Mesothelial cell of epicardium (in vitro differentiated cells): ENCODE data around the gene FOXL1. TPM values are rescaled to one million over a fixed set of nuclear protein-coding genes. Genes with fewer than 3 reads are reported as not detected.

Experiments used
- DNase-seq, 2 experiments: peaks; one replicate each; pipeline ENCODE4 v3.0.0; 2021; ENCODE audit warnings: low spot score in 2 of 2; ENCODE audit not compliant: unreplicated experiment in 2 of 2
- H3K27ac Mint-ChIP-seq: 2 replicates; pipeline ENCODE4 v1.8.0; 2021; ENCODE audit warnings: mixed read lengths
- H3K27me3 Mint-ChIP-seq: 2 replicates; pipeline ENCODE4 v1.8.0; 2021; ENCODE audit warnings: low read depth, mixed read lengths
- H3K36me3 Mint-ChIP-seq: 2 replicates; pipeline ENCODE4 v1.8.0; 2021; ENCODE audit warnings: mixed read lengths
- H3K4me1 Mint-ChIP-seq: 2 replicates; pipeline ENCODE4 v1.8.0; 2021; ENCODE audit warnings: mixed read lengths
- H3K4me3 Mint-ChIP-seq: 2 replicates; pipeline ENCODE4 v1.8.0; 2021; ENCODE audit warnings: mild to moderate bottlenecking, moderate library complexity, mixed read lengths
- H3K9me3 Mint-ChIP-seq: 2 replicates; pipeline ENCODE4 v1.8.0; 2021; ENCODE audit warnings: mixed read lengths
- total RNA-seq: library from RNA; stranded (reverse); gene quantifications from 3 replicates; pipeline ENCODE4 v1.2.1, GENCODE V29; 2021
- TF ChIP-seq, protein P1 (sequence below): fragments of 200-600 bp; sonication (generic); IDR thresholded peaks from one replicate; pipeline ENCODE4 v1.5.0; 2021; ENCODE audit warnings: antibody characterized with exemption; ENCODE audit not compliant: unreplicated experiment

The FOXL1 gene
- total RNA-seq, 1 donor from 2014 or later: 2.5 TPM

DNA sequence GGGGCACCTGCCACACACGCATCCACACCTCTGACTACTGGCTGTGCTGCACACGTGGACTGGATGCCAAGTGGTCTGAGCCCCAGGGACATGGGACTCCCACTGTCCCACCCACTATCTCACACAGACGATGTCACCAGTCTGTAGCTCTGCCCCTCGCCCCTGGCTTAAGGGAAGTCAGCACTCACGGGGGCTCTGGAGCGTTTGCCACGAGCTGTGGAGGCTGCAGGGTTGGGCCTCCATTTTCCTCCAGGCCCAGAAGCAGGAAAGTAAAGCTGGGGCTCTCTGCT lies 45.9 kb upstream of the FOXL1 start:
- H3K9me3 Mint-ChIP-seq: no peaks in the 10 kb centered on the region
- TF ChIP-seq, protein P1, sequence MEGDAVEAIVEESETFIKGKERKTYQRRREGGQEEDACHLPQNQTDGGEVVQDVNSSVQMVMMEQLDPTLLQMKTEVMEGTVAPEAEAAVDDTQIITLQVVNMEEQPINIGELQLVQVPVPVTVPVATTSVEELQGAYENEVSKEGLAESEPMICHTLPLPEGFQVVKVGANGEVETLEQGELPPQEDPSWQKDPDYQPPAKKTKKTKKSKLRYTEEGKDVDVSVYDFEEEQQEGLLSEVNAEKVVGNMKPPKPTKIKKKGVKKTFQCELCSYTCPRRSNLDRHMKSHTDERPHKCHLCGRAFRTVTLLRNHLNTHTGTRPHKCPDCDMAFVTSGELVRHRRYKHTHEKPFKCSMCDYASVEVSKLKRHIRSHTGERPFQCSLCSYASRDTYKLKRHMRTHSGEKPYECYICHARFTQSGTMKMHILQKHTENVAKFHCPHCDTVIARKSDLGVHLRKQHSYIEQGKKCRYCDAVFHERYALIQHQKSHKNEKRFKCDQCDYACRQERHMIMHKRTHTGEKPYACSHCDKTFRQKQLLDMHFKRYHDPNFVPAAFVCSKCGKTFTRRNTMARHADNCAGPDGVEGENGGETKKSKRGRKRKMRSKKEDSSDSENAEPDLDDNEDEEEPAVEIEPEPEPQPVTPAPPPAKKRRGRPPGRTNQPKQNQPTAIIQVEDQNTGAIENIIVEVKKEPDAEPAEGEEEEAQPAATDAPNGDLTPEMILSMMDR: no peak
- H3K27me3 Mint-ChIP-seq: peaks cover 39% of the 10 kb centered on the region
- H3K4me3 Mint-ChIP-seq: no peak overlapping the region
- H3K36me3 Mint-ChIP-seq: peaks cover 6% of the 10 kb centered on the region
- no peak overlapping the region for H3K27ac Mint-ChIP-seq
- no peak for DNase-seq
- no peaks in the 10 kb centered on the region for H3K4me1 Mint-ChIP-seq

- H3K36me3 Mint-ChIP-seq: peaks cover 5% of the 10 kb centered on the region
Observed at GRCh38 chr16:86533076-86533475, 45.3 kb upstream of the FOXL1 start.

GRCh38 chr16:86533767-86534351 lies 44.5 kb upstream of the FOXL1 start:
- Mint-ChIP-seq H3K4me3 (no peak overlapping the region), H3K27ac (no peak overlapping the region), H3K36me3 (peaks cover 5% of the 10 kb centered on the region), H3K9me3 (no peaks in the 10 kb centered on the region), H3K27me3 (peaks cover 31% of the 10 kb centered on the region), H3K4me1 (no peaks in the 10 kb centered on the region)
- no peak for DNase-seq
- TF ChIP-seq, protein P1: no peak

More at GRCh38 chr16:86533076-86533475, 45.3 kb upstream of the FOXL1 start:
- Mint-ChIP-seq H3K4me1 (no peaks in the 10 kb centered on the region), H3K27me3 (peaks cover 36% of the 10 kb centered on the region), H3K9me3 (no peaks in the 10 kb centered on the region), H3K27ac (no peak overlapping the region), H3K4me3 (no peak overlapping the region)
- TF ChIP-seq, protein P1: no peak
- no peak for DNase-seq

GRCh38 chr16:86534779-86535615 lies 43.4 kb upstream of the FOXL1 start:
- Mint-ChIP-seq H3K9me3 (no peaks in the 10 kb centered on the region), H3K27ac (no peak overlapping the region), H3K4me3 (no peak overlapping the region), H3K36me3 (peaks cover under 1% of the 10 kb centered on the region), H3K27me3 (peaks cover 28% of the 10 kb centered on the region), H3K4me1 (no peaks in the 10 kb centered on the region)
- DNase-seq: no peak
- TF ChIP-seq, protein P1: no peak

DNA sequence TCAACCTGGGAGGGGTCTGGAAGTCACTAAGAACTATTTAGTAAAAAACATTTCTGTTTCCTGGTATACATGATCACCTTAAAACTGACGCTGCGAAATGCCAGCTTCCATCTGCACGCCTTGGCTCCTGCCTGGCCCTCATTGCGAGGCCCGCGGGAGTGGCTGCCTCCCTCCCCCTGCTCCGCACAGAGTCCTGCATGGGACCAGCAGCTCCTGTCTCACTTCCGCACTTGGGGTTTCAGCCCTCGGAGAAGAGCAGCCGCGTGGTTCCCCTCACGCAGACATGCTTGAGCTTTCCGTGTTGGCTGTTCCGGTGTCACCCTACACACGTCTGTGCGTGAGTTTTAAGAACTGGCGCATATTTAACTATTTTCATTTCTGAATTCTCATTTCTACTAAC lies 41.7 kb upstream of the FOXL1 start:
- Mint-ChIP-seq H3K27ac (no peak overlapping the region), H3K4me1 (no peaks in the 10 kb centered on the region), H3K4me3 (no peak overlapping the region), H3K27me3 (peaks cover 24% of the 10 kb centered on the region), H3K9me3 (no peaks in the 10 kb centered on the region), H3K36me3 (no peaks in the 10 kb centered on the region)
- DNase-seq: no peak
- TF ChIP-seq, protein P1: no peak
